ENCODE data around the gene CHN1. TPM values are rescaled to one million over a fixed set of nuclear protein-coding genes. Genes with fewer than 3 reads are reported as not detected.

Gene CHN1
- total and polyA plus RNA-seq, 3 donors from 2014 or later = 30.1 to 47.7 (median 42.6) TPM

- no peaks in the 10 kb centered on the region for H3K4me1 ChIP-seq
- TF ChIP-seq POLR2A (IDR thresholded peaks at IDR 0.05) (no peak), CTCF (IDR thresholded peaks at IDR 0.05) (no peak)
- no peak overlapping the region for H3K27ac ChIP-seq
- no peaks in the 10 kb centered on the region for H3K27me3 ChIP-seq
- H3K36me3 ChIP-seq (ENCODE audit: low read depth, missing control alignments) = no peaks in the 10 kb centered on the region
- no peak for DNase-seq
- H3K9me3 ChIP-seq = no peaks in the 10 kb centered on the region
- H3K4me3 ChIP-seq = no peak overlapping the region
- 79 to 86% methylated on average over 1 of the region's 1 CpG for WGBS, 2 donors
- intact Hi-C loops (cut with DNase I; ENCODE audit: low total_unique reads) = no loop called here
Measured at GRCh38 chr2:174846218-174846617, 159.0 kb downstream of the CHN1 start.

- Histone ChIP-seq H3K27me3 (no peaks in the 10 kb centered on the region), H3K4me1 (no peaks in the 10 kb centered on the region), H3K4me3 (no peak overlapping the region), H3K36me3 (ENCODE audit: low read depth, missing control alignments) (no peaks in the 10 kb centered on the region), H3K9me3 (no peaks in the 10 kb centered on the region), H3K27ac (no peak overlapping the region)
- 65 to 86% methylated on average over 6 of the region's 6 CpGs for WGBS, 2 donors
- DNase-seq = no peak
- TF ChIP-seq CTCF (IDR thresholded peaks at IDR 0.05) (no peak), POLR2A (IDR thresholded peaks at IDR 0.05) (no peak)
- intact Hi-C loops (cut with DNase I; ENCODE audit: low total_unique reads) = no loop called here
Measured at GRCh38 chr2:174844295-174844708, 160.9 kb downstream of the CHN1 start.

- H3K9me3 ChIP-seq = no peaks in the 10 kb centered on the region
- no peaks in the 10 kb centered on the region for H3K27me3 ChIP-seq
- H3K27ac ChIP-seq = no peak overlapping the region
- DNase-seq = no peak
- no peaks in the 10 kb centered on the region for H3K4me1 ChIP-seq
- H3K4me3 ChIP-seq = no peak overlapping the region
- WGBS, 2 donors = 90 to 93% methylated on average over 4 of the region's 4 CpGs
- no peaks in the 10 kb centered on the region for H3K36me3 ChIP-seq (ENCODE audit: low read depth, missing control alignments)
- intact Hi-C loops (cut with DNase I; ENCODE audit: low total_unique reads) = no loop called here
- TF ChIP-seq POLR2A (IDR thresholded peaks at IDR 0.05) (no peak), CTCF (IDR thresholded peaks at IDR 0.05) (no peak)
Measured at GRCh38 chr2:174842496-174842895, 162.7 kb downstream of the CHN1 start.

- Histone ChIP-seq H3K36me3 (ENCODE audit: low read depth, missing control alignments) (no peaks in the 10 kb centered on the region), H3K27me3 (no peaks in the 10 kb centered on the region), H3K4me3 (no peak overlapping the region), H3K27ac (no peak overlapping the region), H3K9me3 (no peaks in the 10 kb centered on the region), H3K4me1 (no peaks in the 10 kb centered on the region)
- DNase-seq = no peak
- TF ChIP-seq CTCF (IDR thresholded peaks at IDR 0.05) = no peak
- TF ChIP-seq POLR2A (IDR thresholded peaks at IDR 0.05) = no peak
- intact Hi-C loops (cut with DNase I; ENCODE audit: low total_unique reads) = no loop called here
- WGBS, 2 donors = 89 to 92% methylated on average over 3 of the region's 3 CpGs
Measured at GRCh38 chr2:174841936-174842335, 163.2 kb downstream of the CHN1 start.

GRCh38 chr2:174841350-174841749, 163.8 kb downstream of the CHN1 start:
- WGBS, 2 donors = 88 to 89% methylated on average over 2 of the region's 2 CpGs
- no peak for DNase-seq
- intact Hi-C loops (cut with DNase I; ENCODE audit: low total_unique reads) = no loop called here
- Histone ChIP-seq H3K4me1 (no peaks in the 10 kb centered on the region), H3K4me3 (no peak overlapping the region), H3K9me3 (no peaks in the 10 kb centered on the region), H3K27ac (no peak overlapping the region), H3K27me3 (no peaks in the 10 kb centered on the region), H3K36me3 (ENCODE audit: low read depth, missing control alignments) (no peaks in the 10 kb centered on the region)
- TF ChIP-seq POLR2A (IDR thresholded peaks at IDR 0.05) (no peak), CTCF (IDR thresholded peaks at IDR 0.05) (no peak)

All from testis (tissue), 3 donors.